ENCODE results near the gene XXYLT1. TPM values are rescaled to one million over a fixed set of nuclear protein-coding genes. Genes with fewer than 3 reads are reported as not detected.
A peak's percentile ranks its signal among the peaks of the same experiment; 100 is the strongest.

The XXYLT1 gene
- total and polyA plus RNA-seq, 8 donors, result 1.8 to 5.0 (median 2.6) TPM

DNA sequence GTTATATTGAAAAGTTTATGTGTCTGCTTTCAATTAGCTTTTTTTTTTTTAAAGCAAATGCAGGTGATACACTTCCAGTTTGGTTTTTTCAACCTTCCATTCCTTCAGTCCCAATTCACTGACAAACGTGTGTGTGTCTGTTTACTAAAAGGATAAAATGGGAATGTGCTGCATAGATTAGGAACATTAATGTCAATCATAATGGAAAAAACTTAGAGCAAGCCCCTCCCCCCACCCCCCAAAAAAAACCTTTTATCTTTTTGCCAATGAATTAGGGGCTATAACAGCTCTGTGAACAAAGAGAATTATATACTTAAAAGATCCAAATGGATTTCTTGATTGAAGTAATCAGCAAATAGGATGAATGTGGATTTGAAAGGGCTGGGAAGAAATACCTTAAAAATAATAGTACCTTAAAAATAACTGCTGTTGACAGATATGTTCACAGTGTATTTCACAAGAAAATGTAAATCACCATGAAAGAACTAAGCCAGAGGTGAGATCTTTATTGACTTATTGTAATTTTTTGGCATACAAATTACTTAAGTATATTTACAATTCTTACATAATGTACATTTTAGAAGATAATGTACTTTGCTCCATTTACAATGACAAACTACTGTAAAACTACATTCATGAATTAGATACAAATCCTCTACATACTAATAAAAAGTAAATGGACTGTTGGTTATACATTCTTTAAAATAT is 3.5 kb upstream of the XXYLT1 start:
- H3K4me1 ChIP-seq, result peaks cover 0 to 8% (median 3%) of the 10 kb centered on the region in 3 donors
- H3K4me3 ChIP-seq, result no peak overlapping the region
- DNase-seq (no peak), FAIRE-seq (no peak), ATAC-seq (no peak)
- no peak for TF ChIP-seq CTCF (IDR thresholded peaks at IDR 0.05)
- no peaks in the 10 kb centered on the region for H3K27me3 ChIP-seq
- WGBS, 2 donors, result 14 to 20% methylated on average over 1 of the region's 1 CpG
- no peaks in the 10 kb centered on the region for H3K36me3 ChIP-seq
- intact Hi-C loops (cut with DNase I), result loop anchor here in 1 of 3 donors (5.0 kb wide), 1 partner anchor 253 kb away; no protein-coding TSS in a partner anchor
- H3K27ac ChIP-seq, result no peak overlapping the region
- no peaks in the 10 kb centered on the region for H3K9me3 ChIP-seq

DNA sequence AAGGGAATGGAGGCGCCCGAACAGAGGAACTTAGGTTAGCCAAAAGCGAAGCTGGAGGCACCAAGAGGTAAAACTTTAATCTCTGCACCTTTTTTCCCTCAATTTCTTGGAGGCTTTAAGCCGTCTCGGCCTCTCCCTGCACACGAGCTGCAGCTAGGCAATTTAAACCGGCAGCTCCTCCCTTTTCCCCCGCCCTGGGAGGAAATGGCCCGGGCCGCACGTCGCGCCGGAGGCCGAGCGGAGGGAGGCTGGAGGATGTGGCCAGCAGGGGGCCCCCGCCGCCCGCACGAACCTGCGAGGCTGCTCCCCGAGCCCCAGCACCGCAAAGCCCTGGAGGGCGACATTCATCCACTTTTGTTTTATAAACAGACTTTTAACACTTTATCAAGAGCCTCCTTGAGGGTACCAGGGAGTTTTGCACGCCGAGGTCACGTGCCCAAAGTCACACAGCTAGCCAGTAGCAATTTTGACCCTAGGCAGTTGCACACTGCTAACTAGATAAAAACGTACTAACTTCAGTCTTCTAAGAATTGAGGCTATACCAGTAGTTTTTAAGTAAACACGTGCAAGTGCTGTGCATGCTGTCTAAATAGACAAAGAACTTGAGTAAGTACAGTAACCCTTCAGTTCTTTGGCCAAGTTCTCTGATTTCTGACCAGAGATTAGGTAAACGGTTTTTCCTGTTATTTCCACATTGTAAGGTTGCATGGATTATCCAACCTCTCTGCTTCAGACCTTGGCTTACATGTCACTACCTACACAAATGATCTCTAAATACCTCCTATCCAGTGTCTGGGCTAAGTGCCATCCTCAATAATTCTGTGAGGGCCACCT is 668 bp upstream of the XXYLT1 start:
- FAIRE-seq (no peak), DNase-seq (peak; percentile 81 to 96 (median 86)), ATAC-seq (peak; percentile 86 to 95 (median 90))
- peaks cover 0 to 8% (median 3%) of the 10 kb centered on the region in 3 donors for H3K4me1 ChIP-seq
- WGBS, 2 donors, result 1% methylated on average over 28 to 30 of the region's 30 CpGs
- no peaks in the 10 kb centered on the region for H3K27me3 ChIP-seq
- peak overlapping the region; percentile 85 to 95 (median 92) for H3K4me3 ChIP-seq
- peak overlapping the region; percentile 70 to 76 (median 72) for H3K27ac ChIP-seq
- intact Hi-C loops (cut with DNase I), result loop anchor here in 1 of 3 donors (5.0 kb wide), 1 partner anchor 256 kb away; no protein-coding TSS in a partner anchor
- H3K9me3 ChIP-seq, result no peaks in the 10 kb centered on the region
- no peaks in the 10 kb centered on the region for H3K36me3 ChIP-seq
- peak; percentile 88 to 98 (median 95) for TF ChIP-seq CTCF (IDR thresholded peaks at IDR 0.05)

DNA sequence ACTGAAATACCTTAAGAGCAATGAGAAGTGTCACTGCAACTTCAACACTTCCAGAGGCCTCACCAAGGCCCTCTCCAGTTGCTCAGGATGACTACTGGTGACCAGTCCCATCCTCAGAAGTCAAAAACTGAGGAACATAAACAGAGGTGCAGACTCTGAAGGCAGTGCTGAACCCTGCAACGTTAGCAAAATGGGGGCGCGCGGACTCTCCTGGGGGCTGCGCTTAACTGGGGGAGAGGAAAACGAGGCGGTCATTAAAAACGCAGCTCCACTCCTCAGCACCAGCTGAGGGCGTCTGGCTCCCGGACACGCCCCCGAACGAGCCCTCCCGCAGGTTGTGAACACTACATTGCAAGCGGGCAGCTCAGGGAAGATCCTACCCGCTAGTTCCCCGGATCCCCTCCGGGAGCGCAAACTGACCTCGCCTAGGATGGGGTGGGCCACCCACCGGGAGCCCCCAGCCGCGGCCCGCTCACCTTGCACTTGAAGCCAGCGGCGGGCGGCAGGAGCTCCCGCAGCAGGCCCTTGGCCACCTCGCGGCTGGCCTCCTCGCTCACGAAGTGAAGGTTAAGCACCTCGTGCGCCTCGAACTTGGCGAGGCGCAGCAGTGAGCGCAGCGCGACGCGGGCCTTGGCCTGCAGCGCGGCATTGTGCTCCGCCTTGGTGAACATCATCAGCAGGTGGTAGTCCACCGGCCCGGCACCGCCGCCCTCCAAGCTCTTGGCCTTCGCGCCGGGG is 711 bp downstream of the XXYLT1 start:
- H3K9me3 ChIP-seq, result no peaks in the 10 kb centered on the region
- FAIRE-seq (no peak), ATAC-seq (peak in 3 of 4 donors; percentile 6 to 11 (median 7)), DNase-seq (peak in 5 of 6 donors; percentile 33 to 85 (median 48))
- peak overlapping the region; percentile 85 to 95 (median 92) for H3K4me3 ChIP-seq
- H3K27ac ChIP-seq, result peak overlapping the region; percentile 70 to 76 (median 72)
- H3K4me1 ChIP-seq, result peaks cover 0 to 8% (median 3%) of the 10 kb centered on the region in 3 donors
- WGBS, 2 donors, result 0 to 1% methylated on average over 48 to 52 of the region's 52 CpGs
- no peak for TF ChIP-seq CTCF (IDR thresholded peaks at IDR 0.05)
- no peaks in the 10 kb centered on the region for H3K36me3 ChIP-seq
- H3K27me3 ChIP-seq, result no peaks in the 10 kb centered on the region
- intact Hi-C loops (cut with DNase I), result loop anchor here in 1 of 3 donors (5.0 kb wide), 1 partner anchor 257 kb away; no protein-coding TSS in a partner anchor

DNA sequence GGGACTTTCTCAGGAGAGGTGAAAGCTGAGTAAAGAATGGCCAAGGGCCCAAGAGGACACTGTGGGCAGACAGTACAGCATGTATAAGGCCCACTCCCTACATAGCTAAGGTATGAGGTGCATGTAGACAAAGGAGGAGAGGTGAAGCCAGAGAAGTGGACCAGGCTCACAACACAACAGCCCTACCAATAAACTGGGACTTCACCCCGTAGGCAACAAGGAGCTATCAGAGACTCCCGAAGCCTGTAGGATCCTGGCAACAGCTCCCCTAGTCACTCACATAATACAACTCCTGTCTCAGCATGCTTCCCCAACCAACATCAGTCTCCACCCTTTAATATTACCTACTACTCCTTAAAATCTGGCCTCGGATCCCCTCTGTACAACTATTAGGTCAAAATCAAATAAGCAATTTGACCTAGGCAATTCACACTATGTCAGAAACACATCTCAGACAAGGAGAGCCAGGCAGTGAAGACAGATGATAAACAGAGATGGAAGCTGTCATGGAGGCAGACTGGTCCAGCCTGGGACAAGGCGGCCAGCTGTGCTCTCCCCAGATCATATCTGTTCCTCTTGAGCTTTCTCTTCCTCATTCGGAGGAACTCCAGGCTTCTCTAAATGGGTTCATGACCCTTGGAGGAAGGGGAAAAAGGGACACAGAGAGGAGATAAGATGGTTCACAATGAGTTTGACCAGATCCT is 1.4 kb downstream of the XXYLT1 start:
- DNase-seq (no peak), ATAC-seq (no peak), FAIRE-seq (no peak)
- Histone ChIP-seq H3K4me3 (peak overlapping the region in 2 of 4 donors; percentile 91 to 95), H3K27me3 (no peaks in the 10 kb centered on the region), H3K27ac (no peak overlapping the region), H3K4me1 (peaks cover 0 to 8% (median under 1%) of the 10 kb centered on the region in 3 donors), H3K9me3 (no peaks in the 10 kb centered on the region), H3K36me3 (no peaks in the 10 kb centered on the region)
- no peak for TF ChIP-seq CTCF (IDR thresholded peaks at IDR 0.05)
- 78 to 85% methylated on average over 5 of the region's 5 CpGs for WGBS, 2 donors
- intact Hi-C loops (cut with DNase I), result loop anchor here in 1 of 3 donors (5.0 kb wide), 2 partner anchors 258 to 602 kb away; no protein-coding TSS in a partner anchor

Measured in pancreas (tissue), 10 donors.